K562 (cell line): Measurements from ENCODE around the gene IL25. TPM values are rescaled to one million over a fixed set of nuclear protein-coding genes. Genes with fewer than 3 reads are reported as not detected.

Source experiments
- ATAC-seq: fragments of 200-7000 bp; cut with Tn5 transposase; 3 replicates; pipeline ENCODE4 v1.9.1; 2020; ENCODE audit warnings: moderate library complexity
- BruUV-seq: library from RNA; stranded (reverse); fragments of 400-500 nt; replicated peaks from 2 replicates; lab custom pipeline; 2021; lab: Mats Ljungman, UMichigan
- CTCF ChIA-PET: fragments of 300-600 bp; formaldehyde crosslinking; extraction: SDS; loops from one replicate; lab custom pipeline; 2021; ENCODE audit warnings: low intra/inter-chr PET ratio; lab: Yijun Ruan, JAX
- POLR2A ChIA-PET: fragments of 300-600, 350-650 bp; sonication (Branson Sonifier 250); formaldehyde crosslinking; extraction: SDS; loops from one replicate; lab custom pipeline; 2021; ENCODE audit warnings: antibody characterized with exemption, inconsistent platforms; lab: Yijun Ruan, JAX
- DNase-seq, 4 experiments: peaks; one replicate each; pipeline versions ENCODE4 v3.0.0 to v3.0.0-alpha.2; 2011 to 2018; ENCODE audit warnings: low spot score in 3 of 4, mixed read lengths in 3 of 4; ENCODE audit errors: extremely low read depth in 1 of 4
- FAIRE-seq: peaks from 2 replicates; lab custom pipeline; 2011; peaks lifted over from hg19 to GRCh38; lab: Jason Lieb, UNC
- H2AFZ ChIP-seq: 2 replicates; pipeline ENCODE4 v1.6.0; 2011; ENCODE audit warnings: low read depth, low read length, control low read depth, inconsistent platforms
- H3K27ac ChIP-seq: fragments of 200-600 bp; 3 replicates; pipeline ENCODE4 v1.8.0; 2011; ENCODE audit warnings: low read depth, mild to moderate bottlenecking, control low read depth, inconsistent platforms, low read length, moderate library complexity, mixed read lengths; ENCODE audit errors: extremely low read depth
- H3K27me3 ChIP-seq, 2 experiments: fragments of 300-600 bp in 1 of 2; 2 replicates in 1 of 2; 3 replicates in 1 of 2; pipeline versions ENCODE4 v1.6.0 to v1.8.0; 2011; ENCODE audit warnings: inconsistent platforms in 2 of 2, low read length in 2 of 2, mild to moderate bottlenecking in 1 of 2, mixed read lengths in 1 of 2, moderate library complexity in 1 of 2; ENCODE audit not compliant: control insufficient read depth in 2 of 2, insufficient read depth in 2 of 2
- H3K36me3 ChIP-seq: fragments of 300-600 bp; 3 replicates; pipeline ENCODE4 v1.8.0; 2011; ENCODE audit warnings: mild to moderate bottlenecking, low read length, inconsistent platforms; ENCODE audit not compliant: control insufficient read depth, insufficient read depth
- H3K4me1 ChIP-seq, 2 experiments: fragments of 200-600 bp in 1 of 2; replicated peaks in 1 of 2; 2 replicates in 1 of 2; 3 replicates in 1 of 2; pipeline versions ENCODE4 v1.5.1 to v1.8.0; 2011; ENCODE audit warnings: inconsistent platforms in 2 of 2, low read length in 2 of 2, mild to moderate bottlenecking in 1 of 2, mixed read lengths in 1 of 2, moderate library complexity in 1 of 2; ENCODE audit not compliant: control insufficient read depth in 2 of 2, insufficient read depth in 2 of 2
- H3K4me2 ChIP-seq: 2 replicates; pipeline ENCODE4 v1.6.1; 2011; ENCODE audit warnings: low read length, control low read depth, inconsistent platforms, mixed read lengths; ENCODE audit not compliant: insufficient read depth
- H3K4me3 ChIP-seq: fragments of 200-600 bp; sonication (generic), shearing (Covaris generic); 2 replicates; pipeline ENCODE4 v1.5.1; 2016; ENCODE audit warnings: control low read depth, inconsistent platforms
- H3K79me2 ChIP-seq: fragments of 200-600 bp; 3 replicates; pipeline ENCODE4 v1.8.0; 2011; ENCODE audit warnings: low read length, inconsistent platforms; ENCODE audit not compliant: control insufficient read depth, insufficient read depth
- H3K9ac ChIP-seq, 2 experiments: 2 replicates each; pipeline versions ENCODE4 v1.6.0 to v1.6.1; 2011; ENCODE audit warnings: low read depth in 2 of 2, low read length in 2 of 2, control low read depth in 1 of 2, inconsistent platforms in 1 of 2, mild to moderate bottlenecking in 1 of 2, mixed read lengths in 1 of 2; ENCODE audit not compliant: insufficient read depth in 1 of 2
- H3K9me1 ChIP-seq: one replicate; pipeline ENCODE4 v1.6.0; 2011; ENCODE audit warnings: inconsistent platforms, mild to moderate bottlenecking, low read length, moderate library complexity; ENCODE audit not compliant: control insufficient read depth, insufficient read depth
- H3K9me3 ChIP-seq: replicated peaks from 2 replicates; pipeline ENCODE4 v1.5.1; 2011; ENCODE audit warnings: low read depth, low read length, inconsistent platforms; ENCODE audit not compliant: control insufficient read depth, insufficient read depth
- H4K20me1 ChIP-seq: replicated peaks from 2 replicates; pipeline ENCODE4 v1.6.1; 2011; ENCODE audit warnings: low read length, inconsistent platforms, mixed read lengths; ENCODE audit not compliant: control insufficient read depth, insufficient read depth
- ARID2 ChIP-seq: fragments of 450-650 bp; IDR thresholded peaks from 2 replicates; pipeline ENCODE4 v1.6.1; 2017; ENCODE audit warnings: antibody characterized with exemption, mild to moderate bottlenecking
- ATF3 ChIP-seq, 2 experiments: fragments of 450-650 bp in 1 of 2; sonication (generic) in 1 of 2; formaldehyde crosslinking in 1 of 2; IDR thresholded peaks in 1 of 2; conservative IDR thresholded peaks in 1 of 2; 2 replicates each; pipeline versions ENCODE4 v1.6.1 to v1.8.1; 2016 to 2023; ENCODE audit warnings: mild to moderate bottlenecking in 2 of 2, moderate library complexity in 2 of 2, inconsistent platforms in 1 of 2, missing genetic modification reagents in 1 of 2
- CHD1 ChIP-seq: fragments of 200-600 bp; sonication (generic); IDR thresholded peaks from one replicate; pipeline ENCODE4 v1.6.1; 2012; ENCODE audit warnings: mild to moderate bottlenecking, moderate library complexity, low read length, inconsistent platforms
- CHD2 ChIP-seq: IDR thresholded peaks from 2 replicates; pipeline ENCODE4 v1.6.1; 2011; ENCODE audit warnings: low read depth, low read length
- HIVEP1 ChIP-seq: fragments of 250-450 bp; sonication (Bioruptor Pico); IDR thresholded peaks from 2 replicates; pipeline ENCODE4 v1.4.0; 2020; ENCODE audit warnings: mild to moderate bottlenecking
- NFE2 ChIP-seq: IDR thresholded peaks from 2 replicates; pipeline ENCODE4 v1.6.1; 2014; ENCODE audit warnings: antibody characterized with exemption, low read depth
- POLR3G ChIP-seq: IDR thresholded peaks from 2 replicates; pipeline ENCODE4 v1.6.1; 2011; ENCODE audit not compliant: insufficient read length, insufficient replicate concordance; ENCODE audit errors: extremely low read depth
- ZNF224 ChIP-seq: sonication (generic); formaldehyde crosslinking; IDR thresholded peaks from 2 replicates; pipeline ENCODE4 v1.8.0; 2022; ENCODE audit warnings: mild to moderate bottlenecking, missing genetic modification reagents
- ZNF277 ChIP-seq: fragments of 250-450 bp; sonication (Bioruptor Pico); IDR thresholded peaks from 2 replicates; pipeline ENCODE4 v1.8.0; 2022; ENCODE audit warnings: inconsistent platforms, mild to moderate bottlenecking, moderate library complexity, borderline replicate concordance
- ZSCAN32 ChIP-seq: fragments of 450-650 bp; formaldehyde crosslinking; IDR thresholded peaks from 2 replicates; pipeline ENCODE4 v1.4.0; 2020; ENCODE audit warnings: mild to moderate bottlenecking, moderate library complexity
- WGBS: fragments of 100-300 bp; shearing (Covaris generic); methylation state at CpG from one replicate; pipeline ENCODE4 v1.1.6; 2016; ENCODE audit warnings: low coverage, mixed read lengths; ENCODE audit not compliant: insufficient coverage; ENCODE audit errors: missing lambda C conversion rate; 5-methylcytosine and 5-hydroxymethylcytosine counted together
- in situ Hi-C: fragments of 300-500 bp; cut with MboI; formaldehyde crosslinking; loops from 4 replicates; pipeline ENCODE4 v1.15.0; 2018; ENCODE audit warnings: inconsistent platforms, mixed read lengths
- intact Hi-C: fragments of 100-400 bp; cut with micrococcal nuclease; formaldehyde crosslinking; loops from 2 replicates; pipeline ENCODE4 v1.14.2; 2022
- polyA plus RNA-seq, 8 experiments: library from polyadenylated mRNA; depleted of rRNA in 4 of 8; stranded (reverse) in 5 of 8; unstranded in 3 of 8; fragments of >200 nt; fragmentation: Nextera tagmentation in 2 of 8; fragmentation: Illumina TruSeq in 1 of 8; extraction: Ambion mirVana in 2 of 8; extraction: Trizol in 1 of 8; gene quantifications; 2 replicates each; pipeline versions ENCODE4 v1.2.1 to v1.2.3, GENCODE V29; 2011 to 2014; ENCODE audit warnings: inconsistent platforms in 1 of 8, missing spikeins in 1 of 8
- total RNA-seq, 7 experiments: library from RNA; depleted of rRNA in 6 of 7; stranded (reverse); fragments of >200 nt in 6 of 7; fragmentation: Illumina TruSeq in 2 of 7; extraction: Trizol in 2 of 7; gene quantifications; 2 replicates each; pipeline versions ENCODE4 v1.2.1 to v1.2.3, GENCODE V29; 2011 to 2021; ENCODE audit warnings: low replicate concordance in 1 of 7

Gene IL25
- total and polyA plus RNA-seq, 9 of the 15 experiments (the other 6 are each of a cell fraction or from before 2014, with no cell fraction given) = not detected

GRCh38 chr14:23380976-23381375 is 8.4 kb downstream of the IL25 start:
- Histone ChIP-seq H3K4me2 (no peak overlapping the region), H3K4me1 (peaks cover 0 to 21% of the 10 kb centered on the region in 2 experiments; a peak in 2 of 5 replicates), H3K9ac (no peak overlapping the region), H3K4me3 (no peak overlapping the region), H3K9me1 (no peaks in the 10 kb centered on the region), H2AFZ (no peak overlapping the region), H3K9me3 (no peaks in the 10 kb centered on the region), H3K27me3 (peaks cover 9 to 62% of the 10 kb centered on the region in 2 experiments; a peak in 4 of 5 replicates), H4K20me1 (no peaks in the 10 kb centered on the region; the same call in 1 of the 2 replicates), H3K27ac (no peak overlapping the region), H3K36me3 (no peaks in the 10 kb centered on the region), H3K79me2 (no peaks in the 10 kb centered on the region)
- ChIA-PET CTCF (interaction anchor here (1.8 to 3.8 kb wide), 2 partner anchors 116 to 261 kb away, joined by 12 to 19 read pairs; partner anchors contain the start of gene CEBPE), POLR2A (interaction anchor here (0.5 kb wide), 1 partner anchor 74 kb away, joined by 3 read pairs; no protein-coding TSS in a partner anchor)
- in situ Hi-C loops = loop anchor here (10.0 kb wide), 1 partner anchor 116 kb away; no protein-coding TSS in a partner anchor
- ATAC-seq (no peak), FAIRE-seq (no peak), DNase-seq (no peak)
- no TSS peak for BruUV-seq
- WGBS = 0% methylated on average over 4 of the region's 4 CpGs
- intact Hi-C loops = loop anchor here (1.0 kb wide), 2 partner anchors 53 to 116 kb away; no protein-coding TSS in a partner anchor
- TF ChIP-seq POLR3G (no peak), CHD2 (no peak), ZSCAN32 (CRISPR knock-in tag) (no peak), ATF3 (IDR thresholded peaks at IDR 0.05) (no peak), ATF3 (CRISPR knock-in tag; conservative IDR thresholded peaks at IDR 0.05) (no peak), ZNF224 (CRISPR knock-in tag) (no peak), CHD1 (no peak), ZNF277 (no peak), ARID2 (no peak), HIVEP1 (CRISPR knock-in tag) (no peak), NFE2 (no peak)
